GM21576 (cell line): ENCODE data around the gene EGFLAM.
A peak's percentile ranks its signal among the peaks of the same experiment; 100 is the strongest.
"Not testable (repeated sequence)": the region's sequence is repeated elsewhere in the genome, so short reads cannot be mapped to it uniquely, and the experiment has no call there.

Experiments
- ATAC-seq: cut with Tn5 transposase; IDR thresholded peaks from one replicate; pipeline ENCODE4 v1.9.1; 2021; ENCODE audit warnings: mild to moderate bottlenecking, moderate library complexity; ENCODE audit not compliant: unreplicated experiment

The EGFLAM gene

GRCh38 chr5:38413696-38414095 is 155.3 kb downstream of the EGFLAM start:
- ATAC-seq, result no peak

- no peak for ATAC-seq
Observed at GRCh38 chr5:38414348-38414747, 156.0 kb downstream of the EGFLAM start.

- ATAC-seq, result not testable (repeated sequence)
Observed at GRCh38 chr5:38415772-38416171, 157.4 kb downstream of the EGFLAM start.

GRCh38 chr5:38417658-38418017 is 159.3 kb downstream of the EGFLAM start:
- ATAC-seq, result no peak

GRCh38 chr5:38420246-38420645 is 161.9 kb downstream of the EGFLAM start:
- no peak for ATAC-seq

- ATAC-seq, result no peak
Observed at GRCh38 chr5:38420691-38421390, 162.5 kb downstream of the EGFLAM start.

GRCh38 chr5:38422622-38423021 is 164.3 kb downstream of the EGFLAM start:
- no peak for ATAC-seq

- ATAC-seq, result no peak
Observed at GRCh38 chr5:38423276-38424147, 165.2 kb downstream of the EGFLAM start.

GRCh38 chr5:38424148-38425060 is 166.0 kb downstream of the EGFLAM start:
- no peak for ATAC-seq

GRCh38 chr5:38426490-38426889 is 168.1 kb downstream of the EGFLAM start:
- no peak for ATAC-seq

GRCh38 chr5:38426986-38427950 is 168.9 kb downstream of the EGFLAM start:
- no peak for ATAC-seq

GRCh38 chr5:38431242-38431853 is 173.0 kb downstream of the EGFLAM start:
- ATAC-seq, result no peak

GRCh38 chr5:38433160-38433861 is 175.0 kb downstream of the EGFLAM start:
- no peak for ATAC-seq

- ATAC-seq, result no peak
Observed at GRCh38 chr5:38434966-38435705, 176.8 kb downstream of the EGFLAM start.

- ATAC-seq, result no peak
Observed at GRCh38 chr5:38438757-38439156, 180.4 kb downstream of the EGFLAM start.

GRCh38 chr5:38441453-38442246 is 183.3 kb downstream of the EGFLAM start:
- ATAC-seq, result peak; percentile 100

GRCh38 chr5:38442247-38442573 is 183.9 kb downstream of the EGFLAM start:
- no peak for ATAC-seq

GRCh38 chr5:38443390-38443789 is 185.0 kb downstream of the EGFLAM start:
- ATAC-seq, result no peak
